Calu3 (cell line): Measurements from ENCODE around the gene ZMPSTE24. TPM values are rescaled to one million over a fixed set of nuclear protein-coding genes. Genes with fewer than 3 reads are reported as not detected.

Experiments used
- BruUV-seq: library from RNA; stranded (reverse); fragments of 400-500 nt; replicated peaks from 2 replicates; lab custom pipeline; 2021; lab: Mats Ljungman, UMichigan
- CTCF ChIA-PET: fragments of 300-600 bp; sonication (Branson Sonifier 250); formaldehyde crosslinking; loops from one replicate; lab custom pipeline; 2022; ENCODE audit warnings: antibody characterized with exemption; lab: Charles Lee
- DNase-seq: peaks from one replicate; pipeline ENCODE4 v3.0.0; 2022
- H3K27ac Mint-ChIP-seq: one replicate; pipeline ENCODE4 v1.8.0; 2022; ENCODE audit warnings: mixed read lengths; ENCODE audit not compliant: unreplicated experiment
- H3K27me3 Mint-ChIP-seq: one replicate; pipeline ENCODE4 v1.8.0; 2022; ENCODE audit warnings: mixed read lengths; ENCODE audit not compliant: unreplicated experiment
- H3K36me3 Mint-ChIP-seq: one replicate; pipeline ENCODE4 v1.8.0; 2022; ENCODE audit warnings: mild to moderate bottlenecking, moderate library complexity, mixed read lengths; ENCODE audit not compliant: insufficient read depth, unreplicated experiment
- H3K4me1 Mint-ChIP-seq: one replicate; pipeline ENCODE4 v1.8.0; 2022; ENCODE audit warnings: mild to moderate bottlenecking, low read depth, mixed read lengths; ENCODE audit not compliant: unreplicated experiment
- H3K4me3 Mint-ChIP-seq: one replicate; pipeline ENCODE4 v1.8.0; 2022; ENCODE audit warnings: mild to moderate bottlenecking, low read depth, moderate library complexity, mixed read lengths; ENCODE audit not compliant: unreplicated experiment
- H3K9me3 Mint-ChIP-seq: one replicate; pipeline ENCODE4 v1.8.0; 2022; ENCODE audit warnings: low read depth, mixed read lengths; ENCODE audit not compliant: unreplicated experiment
- intact Hi-C: fragments of 100-400 bp; cut with micrococcal nuclease; formaldehyde crosslinking; loops from one replicate; pipeline ENCODE4 v1.10.0; 2022; ENCODE audit not compliant: unreplicated experiment
- total RNA-seq: library from RNA; stranded (reverse); gene quantifications from 2 replicates; pipeline ENCODE4 v1.2.3, GENCODE V29; 2022
- TF ChIP-seq, protein P1 (sequence below): fragments of 200-600 bp; IDR thresholded peaks from one replicate; pipeline ENCODE4 v1.8.0; 2022; ENCODE audit warnings: antibody characterized with exemption; ENCODE audit not compliant: unreplicated experiment

Gene ZMPSTE24
- total RNA-seq, 1 experiment from 2014 or later: 62.0 TPM

DNA sequence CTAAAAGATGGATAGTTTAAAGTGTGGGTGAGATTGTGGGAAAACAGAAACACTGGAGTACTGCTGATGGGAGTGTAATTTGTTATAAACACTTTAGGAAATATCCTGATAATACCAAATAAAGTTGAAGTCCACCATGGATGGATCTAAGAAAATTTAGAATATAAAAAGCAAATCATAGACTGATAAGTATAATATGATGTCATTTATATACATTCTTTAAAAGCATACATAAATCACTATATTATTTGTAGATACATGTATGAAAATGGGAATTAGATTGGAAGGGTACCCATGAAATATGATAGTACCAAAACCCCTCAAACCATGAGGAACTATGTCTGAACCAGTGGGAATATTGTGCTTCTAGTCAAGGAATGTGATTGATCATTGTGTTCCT, 7.9 kb downstream of the ZMPSTE24 start:
- no peak overlapping the region for H3K27ac Mint-ChIP-seq
- BruUV-seq: no TSS peak
- TF ChIP-seq, protein P1, sequence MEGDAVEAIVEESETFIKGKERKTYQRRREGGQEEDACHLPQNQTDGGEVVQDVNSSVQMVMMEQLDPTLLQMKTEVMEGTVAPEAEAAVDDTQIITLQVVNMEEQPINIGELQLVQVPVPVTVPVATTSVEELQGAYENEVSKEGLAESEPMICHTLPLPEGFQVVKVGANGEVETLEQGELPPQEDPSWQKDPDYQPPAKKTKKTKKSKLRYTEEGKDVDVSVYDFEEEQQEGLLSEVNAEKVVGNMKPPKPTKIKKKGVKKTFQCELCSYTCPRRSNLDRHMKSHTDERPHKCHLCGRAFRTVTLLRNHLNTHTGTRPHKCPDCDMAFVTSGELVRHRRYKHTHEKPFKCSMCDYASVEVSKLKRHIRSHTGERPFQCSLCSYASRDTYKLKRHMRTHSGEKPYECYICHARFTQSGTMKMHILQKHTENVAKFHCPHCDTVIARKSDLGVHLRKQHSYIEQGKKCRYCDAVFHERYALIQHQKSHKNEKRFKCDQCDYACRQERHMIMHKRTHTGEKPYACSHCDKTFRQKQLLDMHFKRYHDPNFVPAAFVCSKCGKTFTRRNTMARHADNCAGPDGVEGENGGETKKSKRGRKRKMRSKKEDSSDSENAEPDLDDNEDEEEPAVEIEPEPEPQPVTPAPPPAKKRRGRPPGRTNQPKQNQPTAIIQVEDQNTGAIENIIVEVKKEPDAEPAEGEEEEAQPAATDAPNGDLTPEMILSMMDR: no peak

DNA sequence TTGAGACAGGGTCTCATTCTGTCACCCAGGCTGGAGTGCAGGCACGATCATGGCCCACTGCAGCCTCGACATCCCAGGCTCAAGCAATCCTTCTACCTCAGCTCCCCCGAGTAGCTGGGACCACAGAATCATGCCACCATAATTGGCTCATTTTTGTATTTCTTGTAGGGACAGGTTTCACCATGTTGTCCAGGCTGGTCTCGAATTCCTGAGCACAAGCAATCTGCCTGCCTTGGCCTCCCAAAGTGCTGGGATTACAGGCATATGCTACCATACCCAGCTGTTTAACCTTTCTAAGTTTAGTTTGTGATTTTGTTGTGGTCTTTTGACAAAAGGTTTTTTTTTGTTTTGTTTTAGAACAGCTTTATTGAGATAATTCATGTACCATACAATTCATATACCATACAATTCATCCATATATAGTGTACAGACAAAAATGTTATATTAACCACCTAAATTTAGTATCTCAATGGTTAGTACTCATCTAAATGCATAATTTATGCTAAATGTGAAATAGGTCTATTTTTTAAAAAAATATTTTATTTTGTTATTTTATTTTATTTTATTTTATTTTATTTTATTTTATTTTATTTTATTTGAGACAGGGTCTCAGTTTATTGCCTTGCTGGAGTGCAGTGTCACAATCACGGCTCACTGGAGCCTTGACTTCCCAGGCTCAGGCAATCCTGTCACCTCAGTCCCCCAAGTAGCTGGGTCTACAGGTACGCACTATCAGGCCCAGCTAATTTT, 8.9 kb downstream of the ZMPSTE24 start:
- intact Hi-C loops: no loop called here
- BruUV-seq: no TSS peak
- H3K27ac Mint-ChIP-seq: no peak overlapping the region
- H3K9me3 Mint-ChIP-seq: no peaks in the 10 kb centered on the region
- peaks cover 40% of the 10 kb centered on the region for H3K36me3 Mint-ChIP-seq
- no peaks in the 10 kb centered on the region for H3K4me1 Mint-ChIP-seq
- no peak for DNase-seq
- no peak overlapping the region for H3K4me3 Mint-ChIP-seq
- CTCF ChIA-PET: no interaction called here
- TF ChIP-seq, protein P1: no peak
- no peaks in the 10 kb centered on the region for H3K27me3 Mint-ChIP-seq

More for the DNA sequence above, 7.9 kb downstream of the ZMPSTE24 start:
- intact Hi-C loops: no loop called here
- Mint-ChIP-seq H3K9me3 (no peaks in the 10 kb centered on the region), H3K27me3 (no peaks in the 10 kb centered on the region), H3K4me1 (no peaks in the 10 kb centered on the region), H3K4me3 (no peak overlapping the region), H3K36me3 (peaks cover 42% of the 10 kb centered on the region)
- no peak for DNase-seq
- CTCF ChIA-PET: no interaction called here

DNA sequence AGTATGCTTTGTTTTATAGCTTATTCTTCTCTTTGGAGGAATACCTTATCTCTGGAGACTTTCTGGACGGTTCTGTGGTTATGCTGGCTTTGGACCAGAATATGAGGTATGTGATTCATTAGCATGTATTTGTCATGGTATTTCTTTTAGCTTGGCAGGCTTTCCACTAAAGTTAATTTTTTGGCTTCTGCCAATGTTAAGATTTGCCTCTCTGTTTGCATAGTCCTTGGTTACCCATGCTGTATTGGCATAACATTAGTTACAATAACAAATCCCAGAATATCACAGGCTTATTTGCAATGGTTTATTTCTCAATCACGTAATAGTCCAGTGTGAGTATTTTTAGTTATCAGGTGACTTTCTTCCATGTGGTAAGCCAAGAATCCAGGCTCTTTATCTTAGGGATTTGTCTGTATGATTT, 9.7 kb downstream of the ZMPSTE24 start:
- intact Hi-C loops: no loop called here
- Mint-ChIP-seq H3K27me3 (no peaks in the 10 kb centered on the region), H3K27ac (no peak overlapping the region), H3K36me3 (peaks cover 33% of the 10 kb centered on the region), H3K4me3 (no peak overlapping the region), H3K4me1 (peaks cover 3% of the 10 kb centered on the region), H3K9me3 (no peaks in the 10 kb centered on the region)
- CTCF ChIA-PET: no interaction called here
- TF ChIP-seq, protein P1: no peak
- BruUV-seq: no TSS peak
- no peak for DNase-seq

DNA sequence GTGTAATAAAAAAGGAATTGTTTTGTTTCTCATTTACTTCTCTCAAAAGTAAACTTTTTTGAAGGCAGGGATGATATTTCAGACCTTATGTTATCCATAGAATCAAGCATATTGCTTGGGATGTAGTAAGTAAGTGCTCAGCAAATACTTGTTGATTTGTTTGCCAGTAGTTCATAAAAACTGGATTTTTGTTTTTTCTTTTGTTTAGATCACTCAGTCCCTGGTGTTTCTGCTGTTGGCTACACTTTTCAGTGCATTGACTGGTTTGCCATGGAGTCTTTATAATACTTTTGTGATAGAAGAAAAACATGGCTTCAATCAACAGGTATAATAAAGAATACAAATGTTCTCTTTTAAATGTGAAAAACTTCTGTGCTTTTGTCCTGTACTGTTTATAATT, 10.2 kb downstream of the ZMPSTE24 start:
- H3K36me3 Mint-ChIP-seq: peaks cover 29% of the 10 kb centered on the region
- DNase-seq: no peak
- CTCF ChIA-PET: interaction anchor here (0.6 kb wide), 1 partner anchor 190 kb away, joined by 3 read pairs; no protein-coding TSS in a partner anchor
- H3K9me3 Mint-ChIP-seq: no peaks in the 10 kb centered on the region
- no peak overlapping the region for H3K27ac Mint-ChIP-seq
- TF ChIP-seq, protein P1: no peak
- peaks cover 8% of the 10 kb centered on the region for H3K4me1 Mint-ChIP-seq
- no peak overlapping the region for H3K4me3 Mint-ChIP-seq
- intact Hi-C loops: no loop called here
- BruUV-seq: no TSS peak
- no peaks in the 10 kb centered on the region for H3K27me3 Mint-ChIP-seq
